Keratinocyte (primary cell): ENCODE results near the gene NMRK2. TPM values are rescaled to one million over a fixed set of nuclear protein-coding genes. Genes with fewer than 3 reads are reported as not detected.
A peak's percentile ranks its signal among the peaks of the same experiment; 100 is the strongest.

Experiments
- DNase-seq: peaks from one replicate; pipeline ENCODE4 v3.0.0-alpha.2; 2011; ENCODE audit warnings: low read depth, missing footprints, low spot score
- FAIRE-seq: peaks from 2 replicates; lab custom pipeline; 2011; peaks lifted over from hg19 to GRCh38; lab: Jason Lieb, UNC
- H2AFZ ChIP-seq: 2 replicates; pipeline ENCODE4 v1.6.0; 2012; ENCODE audit warnings: low read length, control low read depth, inconsistent platforms; ENCODE audit not compliant: control insufficient read depth
- H3K27ac ChIP-seq: 2 replicates; pipeline ENCODE4 v1.5.1; 2011; ENCODE audit warnings: low read length; ENCODE audit not compliant: control insufficient read depth, insufficient read depth
- H3K27me3 ChIP-seq: 3 replicates; pipeline ENCODE4 v1.6.0; 2011; ENCODE audit warnings: low read length; ENCODE audit not compliant: control insufficient read depth, insufficient read depth; ENCODE audit errors: extremely low read depth
- H3K36me3 ChIP-seq, 2 experiments: 2 replicates in 1 of 2; 3 replicates in 1 of 2; pipeline ENCODE4 v1.5.1; 2011; ENCODE audit warnings: low read length in 2 of 2, mild to moderate bottlenecking in 1 of 2; ENCODE audit not compliant: control insufficient read depth in 2 of 2, insufficient read depth in 2 of 2; ENCODE audit errors: extremely low read depth in 1 of 2
- H3K4me1 ChIP-seq: 3 replicates; pipeline ENCODE4 v1.5.1; 2011; ENCODE audit warnings: low read length; ENCODE audit not compliant: control insufficient read depth, insufficient read depth; ENCODE audit errors: extremely low read depth
- H3K4me2 ChIP-seq: 3 replicates; pipeline ENCODE4 v1.6.0; 2011; ENCODE audit warnings: low read depth, low read length; ENCODE audit not compliant: control insufficient read depth, insufficient read depth; ENCODE audit errors: extremely low read depth
- H3K4me3 ChIP-seq, 3 experiments: fragments of 200-600 bp in 1 of 3; sonication (generic) in 1 of 3; 2 replicates in 2 of 3; 3 replicates in 1 of 3; pipeline ENCODE4 v1.5.1; 2011 to 2016; ENCODE audit warnings: low read length in 3 of 3, mild to moderate bottlenecking in 3 of 3, control low read depth in 2 of 3, inconsistent platforms in 1 of 3, low read depth in 1 of 3, mixed read lengths in 1 of 3, mixed run types in 1 of 3, moderate library complexity in 1 of 3; ENCODE audit not compliant: control insufficient read depth in 2 of 3, insufficient read depth in 2 of 3; ENCODE audit errors: extremely low read depth in 1 of 3
- H3K79me2 ChIP-seq: 2 replicates; pipeline ENCODE4 v1.6.0; 2012; ENCODE audit warnings: low read length; ENCODE audit not compliant: control insufficient read depth, insufficient read depth
- H3K9ac ChIP-seq: 3 replicates; pipeline ENCODE4 v1.6.0; 2011; ENCODE audit warnings: low read length; ENCODE audit not compliant: control insufficient read depth, insufficient read depth; ENCODE audit errors: extremely low read depth
- H3K9me1 ChIP-seq: 3 replicates; pipeline ENCODE4 v1.6.0; 2011; ENCODE audit warnings: low read length; ENCODE audit not compliant: control insufficient read depth, insufficient read depth; ENCODE audit errors: extremely low read depth
- H3K9me3 ChIP-seq: 2 replicates; pipeline ENCODE4 v1.5.1; 2012; ENCODE audit warnings: low read depth, low read length; ENCODE audit not compliant: control insufficient read depth
- H4K20me1 ChIP-seq: 3 replicates; pipeline ENCODE4 v1.6.0; 2011; ENCODE audit warnings: low read length; ENCODE audit not compliant: control insufficient read depth, insufficient read depth; ENCODE audit errors: extremely low read depth
- EZH2 ChIP-seq: IDR thresholded peaks from one replicate; pipeline ENCODE4 v1.6.1; 2012; ENCODE audit warnings: inconsistent platforms, mild to moderate bottlenecking, low read length, moderate library complexity
- dilution Hi-C: fragments of 300-500 bp; cut with MboI; formaldehyde crosslinking; loops from one replicate; pipeline ENCODE4 v1.7.0; 2020; ENCODE audit warnings: low sequenced_read_pairs; ENCODE audit not compliant: extremely low pct_ligation_motif_present
- polyA plus RNA-seq, 5 experiments: library from polyadenylated mRNA; depleted of rRNA in 3 of 5; stranded (reverse) in 3 of 5; stranded (forward) in 1 of 5; unstranded in 1 of 5; fragments of >200 nt; gene quantifications; 1 replicate in 1 of 5; 2 replicates in 3 of 5; 3 replicates in 1 of 5; pipeline versions ENCODE4 v1.2.1 to v1.2.3, GENCODE V29; 2011 to 2012; ENCODE audit warnings: missing spikeins in 2 of 5, low read depth in 1 of 5, low replicate concordance in 1 of 5
- TF ChIP-seq, protein P1 (sequence below), 3 experiments: IDR thresholded peaks in 1 of 3; conservative IDR thresholded peaks in 1 of 3; optimal IDR thresholded peaks in 1 of 3; 2 replicates in 2 of 3; 3 replicates in 1 of 3; pipeline versions ENCODE3 to v1.5.1; 2011; ENCODE audit warnings: low read length in 3 of 3, mild to moderate bottlenecking in 3 of 3, moderate library complexity in 2 of 3, control low read depth in 1 of 3, inconsistent platforms in 1 of 3; ENCODE audit not compliant: insufficient read depth in 2 of 3; ENCODE audit errors: extremely low read depth in 1 of 3

The NMRK2 gene
- polyA plus RNA-seq, 1 donor (not counting 4 experiments of a cell fraction or from before 2014, with no cell fraction given) = not detected

- no peaks in the 10 kb centered on the region for H3K9me3 ChIP-seq
- no peak overlapping the region for H3K4me3 ChIP-seq
- H3K4me2 ChIP-seq = no peak overlapping the region
- H2AFZ ChIP-seq = no peak overlapping the region
- dilution Hi-C loops = no loop called here
- peaks cover 9% of the 10 kb centered on the region for H3K4me1 ChIP-seq
- H3K9me1 ChIP-seq = peaks cover 11% of the 10 kb centered on the region
- peak; percentile 42 for DNase-seq
- peaks cover 71 to 74% of the 10 kb centered on the region in 2 experiments for H3K36me3 ChIP-seq
- H3K79me2 ChIP-seq = peaks cover 72% of the 10 kb centered on the region
- no peak overlapping the region for H3K9ac ChIP-seq
- no peak overlapping the region for H3K27ac ChIP-seq
- no peaks in the 10 kb centered on the region for H3K27me3 ChIP-seq
- FAIRE-seq = no peak
- peaks cover 81% of the 10 kb centered on the region for H4K20me1 ChIP-seq
- TF ChIP-seq, protein P1, sequence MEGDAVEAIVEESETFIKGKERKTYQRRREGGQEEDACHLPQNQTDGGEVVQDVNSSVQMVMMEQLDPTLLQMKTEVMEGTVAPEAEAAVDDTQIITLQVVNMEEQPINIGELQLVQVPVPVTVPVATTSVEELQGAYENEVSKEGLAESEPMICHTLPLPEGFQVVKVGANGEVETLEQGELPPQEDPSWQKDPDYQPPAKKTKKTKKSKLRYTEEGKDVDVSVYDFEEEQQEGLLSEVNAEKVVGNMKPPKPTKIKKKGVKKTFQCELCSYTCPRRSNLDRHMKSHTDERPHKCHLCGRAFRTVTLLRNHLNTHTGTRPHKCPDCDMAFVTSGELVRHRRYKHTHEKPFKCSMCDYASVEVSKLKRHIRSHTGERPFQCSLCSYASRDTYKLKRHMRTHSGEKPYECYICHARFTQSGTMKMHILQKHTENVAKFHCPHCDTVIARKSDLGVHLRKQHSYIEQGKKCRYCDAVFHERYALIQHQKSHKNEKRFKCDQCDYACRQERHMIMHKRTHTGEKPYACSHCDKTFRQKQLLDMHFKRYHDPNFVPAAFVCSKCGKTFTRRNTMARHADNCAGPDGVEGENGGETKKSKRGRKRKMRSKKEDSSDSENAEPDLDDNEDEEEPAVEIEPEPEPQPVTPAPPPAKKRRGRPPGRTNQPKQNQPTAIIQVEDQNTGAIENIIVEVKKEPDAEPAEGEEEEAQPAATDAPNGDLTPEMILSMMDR (optimal IDR thresholded peaks at IDR 0.05 in 1 of 3, IDR thresholded peaks at IDR 0.05 in 1 of 3, conservative IDR thresholded peaks at IDR 0.05 in 1 of 3; ENCODE audit: extremely low read depth in 1 of 3, insufficient read depth in 2 of 3, low read length in 3 of 3) = no peak
- no peak for TF ChIP-seq EZH2
Observed at GRCh38 chr19:3978145-3978544, 45.3 kb downstream of the NMRK2 start.

DNA sequence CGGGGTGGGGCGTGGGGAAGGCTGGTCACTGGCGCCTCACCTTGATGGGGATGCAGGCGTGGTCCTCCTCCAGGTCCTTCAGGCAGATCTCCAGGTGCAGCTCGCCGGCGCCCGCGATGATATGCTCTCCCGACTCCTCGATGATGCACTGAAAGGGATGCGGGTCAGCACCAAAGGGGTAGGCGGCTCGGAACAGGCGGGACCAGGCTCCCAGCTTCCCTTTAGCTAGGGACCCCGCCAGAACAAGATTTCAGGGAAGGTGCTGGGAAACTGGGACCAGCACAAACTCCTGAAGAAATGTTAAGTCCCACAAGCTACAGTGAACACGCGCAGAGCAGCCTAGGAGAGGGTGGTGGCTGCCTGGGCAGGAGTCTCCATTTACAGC lies 46.4 kb downstream of the NMRK2 start:
- Histone ChIP-seq H3K36me3 (peaks cover 80 to 85% of the 10 kb centered on the region in 2 experiments), H3K4me1 (peaks cover 18% of the 10 kb centered on the region)
- dilution Hi-C loops = no loop called here

More for the DNA sequence above, 46.4 kb downstream of the NMRK2 start:
- peaks cover 83% of the 10 kb centered on the region for H3K79me2 ChIP-seq
- H3K9me1 ChIP-seq = peaks cover 11% of the 10 kb centered on the region
- H3K4me2 ChIP-seq = no peak overlapping the region
- DNase-seq = peak; percentile 48
- no peaks in the 10 kb centered on the region for H3K27me3 ChIP-seq
- no peaks in the 10 kb centered on the region for H3K9me3 ChIP-seq
- no peak overlapping the region for H3K27ac ChIP-seq
- no peak overlapping the region for H3K4me3 ChIP-seq
- no peak overlapping the region for H3K9ac ChIP-seq
- H2AFZ ChIP-seq = no peak overlapping the region
- TF ChIP-seq, protein P1 (optimal IDR thresholded peaks at IDR 0.05 in 1 of 3, IDR thresholded peaks at IDR 0.05 in 1 of 3, conservative IDR thresholded peaks at IDR 0.05 in 1 of 3; ENCODE audit: extremely low read depth in 1 of 3, insufficient read depth in 2 of 3, low read length in 3 of 3) = no peak
- TF ChIP-seq EZH2 = no peak
- H4K20me1 ChIP-seq = peaks cover 92% of the 10 kb centered on the region
- no peak for FAIRE-seq
